IPS-20b (cell line): ENCODE measurements around the gene ONECUT1.
A peak's percentile ranks its signal among the peaks of the same experiment; 100 is the strongest.

Experiments
- H3K27ac ChIP-seq: one replicate; pipeline ENCODE4 v1.5.1; 2013; ENCODE audit warnings: low read length
- H3K27me3 ChIP-seq: 2 replicates; pipeline ENCODE4 v1.6.1; 2013; ENCODE audit warnings: mild to moderate bottlenecking, low read length, inconsistent platforms; ENCODE audit not compliant: insufficient read depth
- H3K36me3 ChIP-seq: 2 replicates; pipeline ENCODE4 v1.6.1; 2013; ENCODE audit warnings: low read depth, mild to moderate bottlenecking, inconsistent platforms, low read length, moderate library complexity; ENCODE audit not compliant: insufficient read depth
- H3K4me1 ChIP-seq: 2 replicates; pipeline ENCODE4 v1.6.1; 2013; ENCODE audit warnings: mild to moderate bottlenecking, control low read depth, inconsistent platforms, low read length, moderate library complexity; ENCODE audit not compliant: insufficient read depth
- H3K4me3 ChIP-seq: 2 replicates; pipeline ENCODE4 v1.5.1; 2013; ENCODE audit warnings: mild to moderate bottlenecking, low read length, inconsistent platforms
- H3K9ac ChIP-seq: 2 replicates; pipeline ENCODE4 v1.6.1; 2013; ENCODE audit warnings: low read depth, mild to moderate bottlenecking, inconsistent platforms, low read length, moderate library complexity
- H3K9me3 ChIP-seq: 2 replicates; pipeline ENCODE4 v1.6.1; 2013; ENCODE audit warnings: mild to moderate bottlenecking, low read depth, low read length, inconsistent platforms; ENCODE audit not compliant: insufficient read depth

The ONECUT1 gene

DNA sequence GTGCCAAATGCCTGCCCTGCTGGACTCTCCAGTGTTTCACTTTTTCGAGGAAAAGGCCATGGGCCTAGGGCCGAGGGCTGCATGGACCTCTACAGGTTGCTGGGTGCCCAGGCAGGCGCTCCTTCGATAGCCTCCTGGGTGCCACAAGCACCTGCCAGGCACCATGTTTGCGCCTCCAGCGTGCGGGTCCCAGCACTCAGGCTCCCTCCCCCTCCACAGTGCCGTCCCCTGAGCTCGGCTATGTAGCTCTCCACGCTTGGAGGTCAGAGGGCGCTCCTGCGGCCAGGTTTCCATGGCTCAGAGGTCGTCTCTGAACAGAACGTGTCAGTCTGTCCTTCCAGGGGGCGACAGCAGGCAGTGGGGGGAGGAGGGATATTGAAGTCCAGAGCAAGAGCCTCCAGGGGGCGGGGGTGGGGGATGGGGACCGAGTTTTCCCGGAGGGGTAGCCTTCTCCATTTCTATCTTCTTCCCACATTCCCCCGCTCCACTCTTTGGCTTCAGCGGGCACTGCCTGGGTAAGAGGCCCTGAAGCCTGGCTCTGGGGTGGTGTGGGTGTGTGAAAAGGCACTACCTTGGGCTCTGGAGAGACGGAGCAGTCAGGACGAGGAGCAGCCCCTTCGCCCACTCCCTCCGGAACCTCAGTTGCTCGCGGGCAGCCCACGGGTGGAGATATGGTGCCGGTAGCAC, 3.6 kb downstream of the ONECUT1 start:
- no peak overlapping the region for H3K9ac ChIP-seq
- peaks cover 99% of the 10 kb centered on the region for H3K27me3 ChIP-seq
- peak overlapping the region; percentile 74 for H3K4me3 ChIP-seq
- H3K27ac ChIP-seq: no peak overlapping the region
- peaks cover 15% of the 10 kb centered on the region; the same call in 1 of the 2 replicates for H3K4me1 ChIP-seq
- no peaks in the 10 kb centered on the region for H3K36me3 ChIP-seq
- no peaks in the 10 kb centered on the region for H3K9me3 ChIP-seq

DNA sequence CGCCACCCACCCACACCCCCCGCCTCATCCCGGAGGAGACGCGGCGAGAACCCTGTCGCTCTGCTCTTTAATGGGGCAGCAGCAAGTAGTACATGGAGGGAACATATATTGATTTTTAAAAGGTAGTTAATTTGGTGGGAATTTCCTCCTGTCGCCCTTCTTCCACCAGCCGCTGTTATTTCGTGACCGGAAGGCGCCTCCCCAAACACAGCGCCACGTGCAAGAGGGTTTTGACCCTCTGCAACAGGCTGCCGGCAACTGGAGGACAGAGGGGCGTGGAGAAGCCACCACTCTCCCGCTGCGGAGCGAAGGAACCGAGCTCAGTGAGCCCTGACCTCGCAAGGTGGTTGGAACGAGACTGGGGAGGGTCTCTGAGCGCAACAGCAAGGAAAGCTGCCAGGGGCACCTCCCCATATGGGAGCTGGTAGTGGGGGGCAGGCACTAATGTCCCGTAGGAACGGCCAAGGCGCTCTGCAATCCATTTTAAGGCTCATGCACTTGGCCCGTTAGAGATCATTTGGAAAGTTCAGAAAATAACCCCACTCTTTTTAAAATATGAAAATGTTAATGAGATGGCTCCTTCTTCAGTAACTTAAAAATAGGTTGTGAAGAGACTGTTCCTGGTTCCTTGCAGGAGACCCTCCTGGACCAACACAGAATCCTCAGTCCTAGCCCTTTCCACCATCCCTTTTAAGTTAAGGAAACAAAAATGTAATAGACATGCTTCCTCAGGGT, 4.3 kb downstream of the ONECUT1 start:
- Histone ChIP-seq H3K9me3 (no peaks in the 10 kb centered on the region), H3K4me1 (peaks cover 12% of the 10 kb centered on the region; the same call in 1 of the 2 replicates), H3K36me3 (no peaks in the 10 kb centered on the region), H3K9ac (no peak overlapping the region), H3K27me3 (peaks cover 99% of the 10 kb centered on the region), H3K4me3 (peak overlapping the region; percentile 74; the same call in 1 of the 2 replicates), H3K27ac (no peak overlapping the region)

- H3K4me3 ChIP-seq: peak overlapping the region; percentile 74
- no peaks in the 10 kb centered on the region for H3K9me3 ChIP-seq
- H3K27me3 ChIP-seq: peaks cover 98% of the 10 kb centered on the region
- no peak overlapping the region for H3K9ac ChIP-seq
- no peaks in the 10 kb centered on the region for H3K36me3 ChIP-seq
- H3K27ac ChIP-seq: no peak overlapping the region
- peaks cover 12% of the 10 kb centered on the region; the same call in 1 of the 2 replicates for H3K4me1 ChIP-seq
These were observed 5.1 kb downstream of the ONECUT1 start for GRCh38 chr15:52784799-52785671.

DNA sequence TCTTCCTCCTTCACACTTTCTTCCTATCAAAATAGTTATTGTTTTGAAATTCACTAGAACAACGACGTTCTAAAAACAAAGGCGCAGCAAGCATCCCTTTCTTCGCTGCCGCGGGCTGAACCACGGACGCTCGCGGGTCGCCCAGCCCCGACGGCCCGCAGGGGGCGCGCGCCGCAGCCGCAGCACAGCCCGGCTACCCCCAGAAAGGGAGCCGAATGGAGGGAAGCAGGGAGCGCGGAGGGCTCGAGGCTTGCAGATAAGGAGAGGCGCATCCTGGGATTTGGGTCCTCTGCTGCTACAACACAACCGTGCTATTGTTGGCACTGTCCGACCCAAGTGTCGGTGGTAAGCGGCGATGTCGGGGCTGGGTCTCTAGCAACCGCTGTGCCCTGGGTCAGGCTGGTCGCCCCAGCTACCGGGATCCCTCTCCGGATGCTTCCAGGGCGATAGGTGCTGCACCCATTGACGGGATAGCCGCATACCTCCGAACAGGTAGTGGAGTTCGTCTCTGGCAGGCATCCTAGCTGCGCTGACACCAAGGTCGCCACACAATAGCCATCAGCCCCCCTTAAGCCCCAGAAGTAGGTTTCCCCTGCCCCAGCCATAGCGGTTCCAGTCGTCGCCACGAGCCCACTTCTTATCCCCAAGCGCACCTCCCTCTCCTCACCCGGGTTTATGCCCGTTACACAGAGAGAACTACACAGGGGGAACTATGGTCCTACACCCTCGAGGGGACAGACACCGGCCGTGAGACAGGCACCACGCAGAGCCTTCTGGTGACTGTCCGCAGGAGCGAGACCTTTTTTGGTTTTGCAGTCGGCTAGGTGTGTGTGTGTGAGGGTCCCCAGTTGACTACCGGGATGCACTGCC, 6.0 kb downstream of the ONECUT1 start:
- H3K27ac ChIP-seq: no peak overlapping the region
- peaks cover 12% of the 10 kb centered on the region; the same call in 1 of the 2 replicates for H3K4me1 ChIP-seq
- peaks cover 93% of the 10 kb centered on the region for H3K27me3 ChIP-seq
- peak overlapping the region; percentile 43; the same call in 1 of the 2 replicates for H3K9ac ChIP-seq
- H3K4me3 ChIP-seq: peak overlapping the region; percentile 74
- no peaks in the 10 kb centered on the region for H3K36me3 ChIP-seq
- H3K9me3 ChIP-seq: no peaks in the 10 kb centered on the region

GRCh38 chr15:52783191-52783829, 6.8 kb downstream of the ONECUT1 start:
- peaks cover 12% of the 10 kb centered on the region; the same call in 1 of the 2 replicates for H3K4me1 ChIP-seq
- peak overlapping the region; percentile 74 for H3K4me3 ChIP-seq
- peaks cover 85% of the 10 kb centered on the region for H3K27me3 ChIP-seq
- H3K9me3 ChIP-seq: no peaks in the 10 kb centered on the region
- peak overlapping the region; percentile 43; the same call in 1 of the 2 replicates for H3K9ac ChIP-seq
- no peaks in the 10 kb centered on the region for H3K36me3 ChIP-seq
- no peak overlapping the region for H3K27ac ChIP-seq

GRCh38 chr15:52782514-52782913, 7.6 kb downstream of the ONECUT1 start:
- H3K36me3 ChIP-seq: no peaks in the 10 kb centered on the region
- no peak overlapping the region for H3K4me3 ChIP-seq
- H3K27ac ChIP-seq: no peak overlapping the region
- no peaks in the 10 kb centered on the region for H3K9me3 ChIP-seq
- peaks cover 9% of the 10 kb centered on the region; the same call in 1 of the 2 replicates for H3K4me1 ChIP-seq
- no peak overlapping the region for H3K9ac ChIP-seq
- H3K27me3 ChIP-seq: peaks cover 77% of the 10 kb centered on the region

DNA sequence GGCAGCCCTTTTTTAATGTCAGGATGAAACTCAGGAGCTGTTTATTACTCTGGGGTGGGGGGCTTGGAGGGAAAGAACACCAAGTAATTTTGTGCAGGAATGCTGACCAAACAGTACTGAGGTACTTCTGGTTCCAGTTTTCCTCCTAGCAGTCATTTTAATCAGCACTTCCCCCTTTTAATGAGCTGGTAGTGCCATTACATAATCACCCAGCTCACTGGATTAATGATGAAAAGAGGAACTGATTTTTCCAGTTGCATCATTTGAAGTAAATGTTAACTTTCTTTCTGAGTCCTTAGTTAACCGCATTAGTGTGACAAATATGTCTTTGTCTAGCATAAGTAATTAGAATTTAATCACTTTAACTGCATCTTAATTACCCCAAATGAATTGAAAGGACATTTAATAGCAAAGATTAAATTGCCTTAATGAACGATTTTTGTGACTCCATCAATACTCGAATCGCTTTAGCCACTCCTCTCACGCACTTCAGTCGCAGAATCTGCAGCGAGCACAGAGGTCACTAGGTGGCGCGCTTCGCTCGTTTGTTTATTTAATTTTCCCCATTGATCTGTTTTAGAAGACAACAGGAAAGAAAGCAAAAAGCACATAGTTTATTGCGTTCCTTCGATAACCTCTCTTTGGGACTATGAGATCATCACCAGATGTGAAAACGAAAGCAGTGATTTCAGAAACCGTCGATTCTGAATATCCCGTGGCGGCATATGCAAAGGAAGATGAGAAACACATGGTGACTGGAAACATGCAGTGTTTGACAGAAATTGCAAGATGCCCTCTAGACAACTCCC, 9.8 kb downstream of the ONECUT1 start:
- Histone ChIP-seq H3K36me3 (no peaks in the 10 kb centered on the region), H3K4me1 (peaks cover 9% of the 10 kb centered on the region; the same call in 1 of the 2 replicates), H3K9ac (no peak overlapping the region), H3K27ac (no peak overlapping the region), H3K4me3 (no peak overlapping the region), H3K9me3 (no peaks in the 10 kb centered on the region), H3K27me3 (peaks cover 56% of the 10 kb centered on the region)

- H3K27me3 ChIP-seq: peaks cover 36% of the 10 kb centered on the region
- H3K27ac ChIP-seq: no peak overlapping the region
- no peaks in the 10 kb centered on the region for H3K4me1 ChIP-seq
- no peaks in the 10 kb centered on the region for H3K36me3 ChIP-seq
- no peaks in the 10 kb centered on the region for H3K9me3 ChIP-seq
- no peak overlapping the region for H3K4me3 ChIP-seq
- H3K9ac ChIP-seq: no peak overlapping the region
These were observed 11.7 kb downstream of the ONECUT1 start for GRCh38 chr15:52778457-52778856.

- H3K27me3 ChIP-seq: no peaks in the 10 kb centered on the region
- no peak overlapping the region for H3K9ac ChIP-seq
- no peak overlapping the region for H3K27ac ChIP-seq
- no peaks in the 10 kb centered on the region for H3K4me1 ChIP-seq
- no peaks in the 10 kb centered on the region for H3K9me3 ChIP-seq
- no peak overlapping the region for H3K4me3 ChIP-seq
- H3K36me3 ChIP-seq: no peaks in the 10 kb centered on the region
These were observed 17.4 kb downstream of the ONECUT1 start for GRCh38 chr15:52772766-52773165.

GRCh38 chr15:52765785-52766184, 24.4 kb downstream of the ONECUT1 start:
- Histone ChIP-seq H3K4me3 (no peak overlapping the region), H3K9ac (no peak overlapping the region), H3K27ac (no peak overlapping the region), H3K36me3 (no peaks in the 10 kb centered on the region), H3K4me1 (no peaks in the 10 kb centered on the region), H3K9me3 (no peaks in the 10 kb centered on the region), H3K27me3 (no peaks in the 10 kb centered on the region)
